Inferior parietal cortex (tissue), 1 donor: Measurements from ENCODE around the gene TPRX2.
"Not testable (repeated sequence)": the region's sequence is repeated elsewhere in the genome, so short reads cannot be mapped to it uniquely, and the experiment has no call there.

Source experiments
- DNase-seq: peaks from one replicate; pipeline ENCODE4 v3.0.0-alpha.2; 2016; ENCODE audit errors: extremely low spot score

TPRX2 gene

GRCh38 chr19:47858646-47859285 lies at the start of gene TPRX2:
Gene TPRX2 (plus strand): TSS chr19:47859235. CDS start chr19:47859247, 12 bp downstream.
- not testable (repeated sequence) for DNase-seq

- peak; percentile 50 for DNase-seq
Observed at GRCh38 chr19:47813304-47813994, 45.6 kb upstream of the TPRX2 start.

GRCh38 chr19:47813995-47814328 lies 45.1 kb upstream of the TPRX2 start:
- DNase-seq: no peak

GRCh38 chr19:47816270-47816669 lies 42.8 kb upstream of the TPRX2 start:
- DNase-seq: not testable (repeated sequence)

GRCh38 chr19:47818221-47818620 lies 40.8 kb upstream of the TPRX2 start:
- not testable (repeated sequence) for DNase-seq

DNA sequence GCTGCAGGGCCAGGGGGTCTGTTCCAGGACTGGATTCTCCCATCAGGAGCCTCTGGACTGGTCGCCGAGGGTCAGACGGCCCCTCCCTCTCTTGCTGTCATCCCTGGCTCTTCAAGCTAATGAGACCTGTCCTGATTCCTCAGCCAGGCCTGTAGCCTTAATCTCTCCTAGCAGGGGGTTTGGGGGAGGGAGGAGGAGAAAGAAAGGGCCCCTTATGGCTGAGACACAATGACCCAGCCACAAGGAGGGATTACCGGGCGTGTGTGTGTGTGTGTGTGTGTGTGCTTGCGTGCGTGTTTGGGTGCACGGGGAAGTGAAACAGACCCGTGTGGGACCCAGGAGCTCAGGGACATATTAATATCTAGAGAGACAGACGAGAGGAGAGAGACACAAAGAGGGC lies 39.2 kb upstream of the TPRX2 start:
- DNase-seq: no peak

DNA sequence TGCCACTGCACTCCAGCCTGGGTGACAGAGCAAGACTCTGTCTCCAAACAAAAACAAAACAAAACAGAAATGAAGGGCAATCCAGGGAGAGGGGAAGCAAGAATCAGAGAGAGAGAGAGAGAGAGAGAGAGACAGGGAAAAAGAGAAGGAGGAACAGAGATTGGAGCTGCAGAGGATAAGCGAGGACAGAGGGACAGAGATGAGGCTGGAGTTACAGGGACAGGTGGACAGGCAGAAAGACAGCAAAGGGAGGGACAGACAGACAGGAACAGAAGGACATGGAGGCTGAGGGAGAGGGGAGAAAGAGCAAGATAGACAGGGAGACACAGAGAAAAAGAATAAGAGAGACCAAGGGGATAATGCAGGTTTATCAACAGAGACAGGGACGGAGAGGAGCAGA lies 38.6 kb upstream of the TPRX2 start:
- DNase-seq: no peak

DNA sequence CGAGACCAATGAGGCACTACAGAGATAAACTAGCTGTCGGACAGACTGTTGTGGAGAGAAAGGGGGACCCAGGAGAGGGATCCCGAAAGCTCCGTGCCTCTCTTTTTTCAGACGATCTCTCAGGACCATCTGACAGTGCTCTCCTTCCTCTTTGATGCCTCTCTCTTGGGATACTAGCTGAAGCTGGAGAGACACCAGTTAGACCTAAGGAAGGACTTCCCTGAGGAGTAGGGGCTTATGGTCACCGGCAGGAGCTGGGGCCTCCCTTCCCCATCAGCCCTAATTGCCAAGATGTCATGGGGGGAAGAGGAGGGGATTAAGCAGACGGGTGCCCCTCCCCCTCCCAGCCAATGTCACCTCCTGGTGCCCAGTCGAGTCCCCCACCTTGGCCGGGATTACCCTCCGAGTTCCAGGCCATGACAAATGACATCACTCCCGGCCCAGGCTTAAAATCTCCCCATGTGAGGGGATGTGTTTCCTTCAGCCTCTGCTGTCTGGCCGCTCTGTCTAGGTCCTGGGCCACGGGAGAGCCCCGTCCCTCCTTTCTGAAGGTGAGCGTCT lies 37.5 kb upstream of the TPRX2 start, which contains the start of gene CRX:
Gene CRX, plus strand, starts transcription at position 478 of the 561 bp plus-strand sequence. CDS start 12,507 bp downstream, outside the sequence.
- DNase-seq: no peak

DNA sequence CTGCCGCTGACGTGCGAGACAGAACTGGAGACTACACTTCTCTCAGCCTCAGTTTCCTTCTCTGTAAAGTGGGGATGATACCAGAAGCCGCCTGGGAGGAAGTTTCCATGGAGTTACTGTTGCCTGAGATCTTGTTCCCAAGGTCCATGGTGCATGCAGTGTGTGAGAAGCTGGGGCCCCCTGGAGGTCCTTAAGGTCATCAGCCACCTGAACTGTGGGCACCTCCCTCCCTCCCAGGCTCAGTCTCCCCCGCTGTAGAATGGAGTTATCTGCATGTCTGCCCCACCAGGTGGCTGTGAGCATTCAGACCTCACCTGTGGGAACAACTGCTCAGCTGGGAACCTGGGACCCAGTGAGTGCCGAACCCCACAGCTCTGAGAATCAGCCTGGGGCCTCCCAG lies 34.6 kb upstream of the TPRX2 start:
- DNase-seq: no peak

- no peak for DNase-seq
Observed at GRCh38 chr19:47826800-47827199, 32.2 kb upstream of the TPRX2 start.

GRCh38 chr19:47832723-47833122 lies 26.3 kb upstream of the TPRX2 start:
- no peak for DNase-seq

DNA sequence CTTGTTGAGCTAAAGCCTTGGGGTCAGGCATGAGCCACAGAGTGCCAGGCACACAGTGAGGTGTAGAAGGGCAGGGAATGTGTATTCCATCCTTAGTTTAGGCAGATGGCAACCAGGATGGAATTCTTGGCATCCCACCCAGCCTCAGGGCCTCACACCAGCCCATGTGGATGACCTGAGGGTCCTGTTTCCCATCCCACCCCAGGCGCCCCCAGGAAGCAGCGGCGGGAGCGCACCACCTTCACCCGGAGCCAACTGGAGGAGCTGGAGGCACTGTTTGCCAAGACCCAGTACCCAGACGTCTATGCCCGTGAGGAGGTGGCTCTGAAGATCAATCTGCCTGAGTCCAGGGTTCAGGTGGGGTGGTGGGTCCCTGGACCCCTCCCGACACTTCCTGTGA lies 23.0 kb upstream of the TPRX2 start:
- DNase-seq: no peak

- no peak for DNase-seq
Observed at GRCh38 chr19:47839411-47839810, 19.6 kb upstream of the TPRX2 start.

- DNase-seq: no peak
Observed at GRCh38 chr19:47839913-47840312, 19.1 kb upstream of the TPRX2 start.

- no peak for DNase-seq
Observed at GRCh38 chr19:47842941-47843340, 16.1 kb upstream of the TPRX2 start.

- DNase-seq: no peak
Observed at GRCh38 chr19:47848425-47848822, 10.6 kb upstream of the TPRX2 start.

GRCh38 chr19:47848823-47849473 lies 10.1 kb upstream of the TPRX2 start:
- DNase-seq: no peak

DNA sequence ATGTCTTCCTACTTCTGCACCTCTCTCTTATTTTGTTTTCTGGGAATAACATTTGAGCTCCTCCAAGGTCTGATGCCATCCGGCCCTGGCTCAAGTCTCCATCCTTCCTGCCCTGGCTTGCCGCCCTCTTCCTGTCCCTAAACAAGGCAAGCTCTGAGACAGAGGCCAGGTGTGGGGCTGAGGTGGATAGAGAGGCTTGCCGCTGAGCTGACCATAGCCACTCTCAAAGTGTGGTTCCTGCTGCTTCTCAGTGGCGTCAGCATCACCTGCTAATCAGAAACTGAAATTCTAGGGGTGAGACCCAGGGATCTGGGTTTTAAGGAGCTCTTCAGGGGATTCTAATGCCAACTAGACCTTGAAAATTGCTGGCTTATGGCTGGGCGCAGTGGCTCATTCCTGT lies 6.0 kb upstream of the TPRX2 start:
- DNase-seq: no peak

DNA sequence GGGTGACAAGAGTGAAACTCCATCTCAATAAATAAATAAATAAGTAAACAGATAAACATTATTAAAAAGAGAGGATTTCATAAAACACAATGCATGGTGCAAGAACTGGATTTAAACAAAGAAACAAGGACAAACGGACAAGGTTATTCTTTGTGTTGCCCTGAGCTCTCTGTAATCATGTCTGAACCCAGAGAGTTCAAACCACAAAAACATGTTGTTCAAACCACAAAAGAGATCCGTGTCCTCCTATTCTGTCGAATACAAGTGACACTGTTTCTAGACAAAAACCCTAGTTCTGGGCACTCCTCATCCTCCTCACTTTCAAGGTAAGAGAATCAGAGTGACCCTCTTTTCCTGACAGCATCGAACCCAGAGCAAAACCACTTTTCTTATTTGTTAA lies 4.6 kb upstream of the TPRX2 start:
- no peak for DNase-seq

DNA sequence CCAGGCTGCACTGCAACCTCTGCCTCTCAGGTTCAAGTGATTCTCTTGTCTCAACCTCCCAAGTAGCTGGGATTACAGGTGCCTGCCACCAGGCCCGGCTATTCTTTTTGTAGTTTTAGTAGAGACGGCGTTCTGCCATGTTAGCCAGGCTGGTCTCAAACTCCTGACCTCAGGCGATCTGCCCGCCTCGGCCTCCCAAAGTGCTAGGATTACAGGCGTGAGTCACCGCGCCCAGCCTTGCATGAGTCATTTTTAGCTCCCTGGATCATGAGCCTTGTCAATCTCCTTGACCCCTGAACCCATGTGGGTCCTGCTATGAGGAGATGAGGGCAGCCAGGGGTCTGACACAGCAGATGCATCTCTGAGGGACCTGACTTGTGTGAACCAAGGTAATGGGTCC lies 804 bp upstream of the TPRX2 start:
- DNase-seq: not testable (repeated sequence)

GRCh38 chr19:47859838-47860237 lies 803 bp downstream of the TPRX2 start:
- DNase-seq: not testable (repeated sequence)

DNA sequence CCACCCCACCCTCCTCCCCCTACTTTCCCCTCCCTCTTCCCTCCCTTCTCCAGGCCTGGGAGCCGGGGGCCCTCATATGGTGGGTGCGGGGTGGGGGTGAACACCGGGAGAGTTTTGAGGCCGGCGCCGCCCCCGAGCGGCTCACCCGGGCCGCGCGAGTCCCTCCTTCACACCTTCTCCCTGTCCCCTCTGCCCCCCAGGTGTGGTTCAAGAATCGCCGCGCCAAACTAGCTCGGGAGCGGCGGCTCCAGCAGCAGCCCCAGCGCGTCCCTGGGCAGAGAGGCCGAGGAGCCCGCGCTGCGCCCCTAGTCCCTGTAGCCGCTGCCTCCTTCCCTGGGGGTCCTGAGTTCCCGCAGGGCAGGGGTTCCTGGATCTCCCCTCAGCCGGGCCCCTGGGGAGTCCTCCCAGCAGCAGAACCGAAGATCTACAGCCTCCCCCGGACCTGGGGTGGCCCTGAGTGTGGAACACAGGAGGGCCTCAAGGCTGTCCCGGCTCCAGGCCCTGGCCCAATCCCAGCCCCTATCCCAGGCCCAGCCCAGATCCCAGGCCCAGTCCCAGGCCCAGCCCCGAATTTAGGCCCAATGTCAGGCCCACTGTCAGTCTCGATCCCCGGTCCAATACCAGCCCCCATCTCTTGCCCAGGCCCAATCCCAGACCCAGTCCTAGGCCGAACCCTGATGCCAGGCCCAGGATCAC lies 1.7 kb downstream of the TPRX2 start:
- DNase-seq: no peak
